GM18502 (cell line): ENCODE measurements around the gene MAPK10.

Source experiments
- ATAC-seq: cut with Tn5 transposase; IDR thresholded peaks from one replicate; pipeline ENCODE4 v1.9.1; 2021; ENCODE audit warnings: mild to moderate bottlenecking; ENCODE audit not compliant: unreplicated experiment, poor library complexity

MAPK10 gene

GRCh38 chr4:86280246-86280645, 79.6 kb downstream of the MAPK10 start:
- no peak for ATAC-seq

GRCh38 chr4:86279293-86279960, 80.4 kb downstream of the MAPK10 start:
- no peak for ATAC-seq

DNA sequence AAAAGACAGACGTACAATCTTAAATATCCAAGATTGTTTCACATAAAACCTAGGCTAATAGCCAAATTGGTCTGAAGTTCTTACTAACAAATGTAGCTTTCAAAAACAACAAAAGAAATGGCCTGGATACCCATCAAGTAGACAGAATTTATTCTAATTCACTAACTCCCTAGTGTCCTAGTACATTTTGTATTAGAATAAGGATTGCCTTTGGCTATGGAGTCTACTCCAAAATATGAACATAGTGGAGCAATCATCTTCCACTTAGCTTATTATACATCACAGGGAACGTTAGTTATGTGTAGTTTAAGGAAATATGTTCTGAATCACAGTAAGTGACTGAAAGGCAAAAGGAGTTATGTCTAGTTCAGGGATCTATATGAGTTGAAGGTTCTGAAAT, 81.7 kb downstream of the MAPK10 start:
- ATAC-seq, result no peak

DNA sequence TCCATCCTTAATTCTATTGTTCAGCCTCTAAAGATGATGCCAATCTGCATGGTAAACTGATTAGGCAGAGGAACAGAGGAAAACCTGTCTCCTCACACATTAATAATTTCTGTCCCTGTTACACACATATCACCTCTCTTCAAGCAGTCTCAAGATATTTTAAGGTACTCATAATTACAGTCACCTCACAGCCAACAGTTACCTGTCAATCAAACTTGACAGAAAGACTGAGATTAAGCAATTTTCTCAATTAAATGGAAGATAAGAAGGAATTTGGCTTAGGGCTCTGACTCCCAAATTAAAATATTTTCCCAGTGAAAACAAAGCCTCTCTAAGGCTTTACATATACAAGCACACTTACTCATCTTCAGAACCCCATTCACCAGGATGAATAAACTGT, 85.2 kb downstream of the MAPK10 start:
- no peak for ATAC-seq

GRCh38 chr4:86272669-86273068, 87.2 kb downstream of the MAPK10 start:
- ATAC-seq, result no peak

GRCh38 chr4:86271057-86271456, 88.8 kb downstream of the MAPK10 start:
- no peak for ATAC-seq

DNA sequence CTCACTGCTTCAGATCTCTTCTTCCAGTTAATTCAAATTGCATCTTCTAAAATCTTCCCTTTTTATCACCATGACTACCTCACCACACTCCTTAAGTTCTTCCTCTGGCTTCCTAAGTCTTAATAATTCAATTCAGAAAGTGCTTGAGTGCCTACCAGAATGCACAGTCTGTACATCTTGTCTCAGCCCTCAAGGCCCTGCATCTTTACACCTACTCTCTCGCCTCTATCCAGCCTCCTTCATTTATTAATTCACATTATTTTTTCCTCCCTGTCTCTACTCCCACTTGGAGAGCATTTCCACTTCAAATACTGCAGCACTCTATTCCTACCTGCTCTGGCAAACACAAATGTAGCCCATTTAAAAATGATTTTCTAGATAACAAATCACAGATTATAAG, 90.5 kb downstream of the MAPK10 start:
- ATAC-seq, result no peak

- ATAC-seq, result no peak
These were observed 95.6 kb downstream of the MAPK10 start for GRCh38 chr4:86264241-86264640.

DNA sequence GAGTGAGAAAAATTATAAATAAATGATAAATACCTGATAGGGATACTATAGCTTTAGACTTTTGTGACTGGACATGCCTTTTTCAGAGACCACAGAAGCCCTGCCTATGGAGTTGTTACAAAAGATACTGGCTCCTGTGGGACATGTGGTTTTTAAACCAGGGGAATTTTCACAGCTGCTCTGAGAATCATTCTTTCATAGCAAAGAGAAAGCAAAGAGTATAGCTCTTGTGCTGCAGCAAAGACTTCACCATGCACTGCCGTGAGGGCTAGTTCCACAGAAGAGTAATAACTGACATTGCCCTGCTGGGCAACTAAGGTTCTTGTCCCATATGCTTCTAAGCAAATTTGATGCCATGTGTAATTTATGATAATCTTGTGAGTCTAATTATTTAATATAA, 98.2 kb downstream of the MAPK10 start:
- ATAC-seq, result no peak

DNA sequence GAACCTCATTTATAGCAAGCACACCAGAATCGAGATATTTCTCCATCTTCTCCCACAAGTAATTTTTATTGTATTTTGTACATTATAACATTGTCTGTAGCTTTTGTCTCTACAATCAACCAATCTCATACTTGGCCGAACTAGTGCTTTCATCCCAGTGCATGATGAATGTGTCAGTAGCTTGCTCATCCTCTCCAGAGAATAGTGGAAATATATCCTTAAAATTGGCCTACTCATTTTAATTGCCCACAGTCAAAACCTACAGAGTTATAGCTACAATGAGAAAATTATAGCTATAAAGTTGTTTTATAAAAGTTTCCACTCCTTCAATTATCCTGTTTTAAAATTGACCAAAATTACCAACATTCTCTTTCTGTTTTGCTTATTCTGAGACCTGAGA, 103.8 kb downstream of the MAPK10 start:
- no peak for ATAC-seq

DNA sequence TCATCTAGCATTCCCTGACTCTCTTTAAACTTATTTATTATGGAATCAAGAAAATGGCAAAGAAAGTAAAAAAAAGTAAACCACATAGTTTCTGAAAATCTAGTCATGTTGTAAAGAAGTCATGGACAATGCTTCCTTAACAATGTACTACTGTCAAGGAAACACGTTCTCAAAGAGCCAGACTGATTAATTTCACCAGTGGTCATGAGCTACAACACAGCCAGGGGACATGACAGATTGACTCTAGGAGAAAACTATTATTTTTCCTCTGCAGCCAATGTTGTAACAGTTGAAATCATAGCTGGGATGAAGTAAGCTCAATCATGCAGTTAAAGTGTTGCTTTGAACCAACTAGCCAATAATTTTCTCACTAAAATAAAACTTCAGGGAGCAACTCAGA, 109.2 kb downstream of the MAPK10 start:
- ATAC-seq, result no peak

DNA sequence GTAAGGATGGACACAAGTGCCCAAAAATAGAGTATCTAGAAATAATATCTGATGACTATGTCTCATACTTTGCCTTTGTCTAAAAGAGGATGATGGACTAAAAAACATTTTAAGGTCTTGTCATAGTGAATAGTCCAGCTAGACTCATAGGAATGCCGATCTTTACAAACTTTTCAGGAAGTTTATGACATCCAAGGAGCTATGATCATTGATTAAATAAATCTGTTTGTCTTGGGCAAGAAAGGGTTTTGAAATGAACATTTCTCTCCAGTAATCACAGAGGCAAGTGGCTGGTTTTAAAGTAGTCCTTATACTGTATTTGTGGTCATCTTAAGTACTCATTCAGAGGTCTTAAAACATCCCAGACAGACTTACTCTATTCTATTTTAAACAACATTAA, 109.8 kb downstream of the MAPK10 start:
- ATAC-seq, result no peak

DNA sequence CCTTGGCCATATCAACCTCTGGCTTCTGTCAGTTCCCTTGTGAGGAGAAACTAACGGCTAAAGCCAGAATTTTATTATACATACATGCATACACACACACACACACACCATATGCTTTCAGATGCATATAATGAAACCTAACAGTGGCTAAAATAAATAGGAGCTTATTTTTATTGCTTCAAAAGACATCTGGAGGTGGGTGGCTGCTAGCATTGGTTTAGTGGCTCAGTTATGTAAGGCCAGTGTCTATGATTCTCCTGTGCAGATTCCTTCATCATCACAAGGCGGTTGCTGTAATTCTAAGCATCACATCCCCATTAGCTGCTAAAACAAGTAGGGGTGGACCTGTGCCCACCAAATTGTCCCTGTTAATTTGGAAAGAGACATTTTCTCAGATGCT, 110.8 kb downstream of the MAPK10 start:
- ATAC-seq, result no peak

- ATAC-seq, result no peak
These were observed 111.9 kb downstream of the MAPK10 start for GRCh38 chr4:86247906-86248305.

- no peak for ATAC-seq
These were observed 112.5 kb downstream of the MAPK10 start for GRCh38 chr4:86247320-86247719.

DNA sequence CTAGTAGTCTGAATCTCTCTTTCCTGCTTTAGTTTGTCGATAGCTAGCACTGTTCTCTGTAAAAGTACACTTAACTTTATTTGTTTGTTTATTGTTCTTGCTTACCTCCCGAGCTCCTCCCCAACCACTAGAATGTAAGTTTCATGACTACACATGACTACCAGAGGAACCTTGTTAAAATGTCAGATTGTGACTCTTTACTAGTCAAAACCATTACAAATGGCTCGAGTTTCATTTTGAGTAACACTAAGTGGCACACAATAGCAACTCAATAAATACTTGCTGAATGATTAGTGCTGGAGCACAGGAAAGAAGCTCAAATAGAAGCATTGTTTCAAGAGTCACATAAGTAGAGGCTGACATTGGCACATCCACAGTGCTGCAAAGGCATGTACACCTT, 116.1 kb downstream of the MAPK10 start:
- ATAC-seq, result no peak

DNA sequence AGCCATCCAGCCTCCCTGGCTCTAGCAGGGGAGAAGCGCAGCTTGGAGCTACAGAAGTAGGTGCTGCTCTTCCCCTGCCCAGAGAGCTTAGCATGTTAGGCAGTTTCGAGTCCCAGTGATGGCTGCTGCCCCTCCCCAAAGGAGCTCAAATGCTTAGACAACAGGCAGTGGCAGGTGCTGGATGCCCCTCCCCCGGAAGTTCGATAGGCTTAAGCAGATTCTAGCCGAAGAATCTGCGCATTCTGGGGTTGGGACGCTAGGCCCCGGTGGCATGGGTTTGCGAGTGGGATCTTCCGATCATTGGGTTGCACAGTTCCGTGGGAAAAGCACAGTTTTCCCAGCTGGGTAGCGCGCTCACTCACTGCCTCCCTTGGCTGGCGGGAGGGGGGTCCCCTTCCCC, 117.2 kb downstream of the MAPK10 start:
- ATAC-seq, result no peak

DNA sequence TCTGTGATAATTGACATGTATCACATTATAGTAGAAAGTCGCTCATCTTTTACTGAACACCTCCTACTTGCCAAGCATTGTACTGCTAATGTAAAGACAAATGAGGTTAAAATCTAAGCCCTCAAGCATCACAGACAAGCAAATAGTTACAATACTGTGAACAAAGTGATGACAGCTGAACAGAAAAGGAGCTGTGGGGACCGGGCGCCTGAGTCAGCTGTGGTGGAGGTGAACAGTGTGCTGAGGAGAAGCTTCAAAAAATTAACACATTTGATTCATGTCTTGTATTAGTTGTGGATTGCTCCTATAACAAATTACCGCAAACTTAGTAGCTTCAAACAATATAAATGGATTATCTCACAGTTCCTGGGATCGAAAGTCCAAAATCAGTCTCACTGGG, 124.3 kb downstream of the MAPK10 start:
- no peak for ATAC-seq

DNA sequence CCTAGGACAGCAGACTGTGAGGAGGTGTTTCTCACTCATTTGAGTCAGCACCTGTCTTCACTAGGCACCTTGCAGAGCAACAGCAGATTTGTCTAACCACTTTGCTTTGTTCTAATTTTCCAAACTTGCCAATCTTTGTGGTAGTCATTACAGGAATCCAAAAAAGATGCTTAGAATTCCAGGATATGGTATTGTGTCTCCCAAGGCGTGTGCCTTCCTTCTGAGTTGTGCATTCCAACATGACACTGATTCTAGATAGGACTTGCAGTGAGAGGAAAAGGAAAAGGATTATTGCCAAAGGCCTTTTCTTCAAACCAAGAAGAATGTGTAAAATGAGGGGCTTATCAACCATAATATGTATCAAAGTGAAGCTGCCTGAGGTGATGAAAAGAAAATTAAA, 126.2 kb downstream of the MAPK10 start:
- no peak for ATAC-seq

- no peak for ATAC-seq
These were observed 126.8 kb downstream of the MAPK10 start for GRCh38 chr4:86233090-86233489.

- ATAC-seq, result peak; percentile 79
These were observed 136.4 kb downstream of the MAPK10 start for GRCh38 chr4:86223472-86223871.

GRCh38 chr4:86221002-86221401, 138.9 kb downstream of the MAPK10 start:
- ATAC-seq, result no peak

GRCh38 chr4:86220121-86220520, 139.7 kb downstream of the MAPK10 start:
- no peak for ATAC-seq
